Embryonic facial prominence (tissue), 1 donor: ENCODE data around the gene PLAC9.
"Not testable (repeated sequence)": the region's sequence is repeated elsewhere in the genome, so short reads cannot be mapped to it uniquely, and the experiment has no call there.

ENCODE experiments used
- DNase-seq: peaks from one replicate; pipeline ENCODE4 v3.0.0-alpha.2; 2016; ENCODE audit errors: extremely low spot score

PLAC9 gene

GRCh38 chr10:80139265-80139664 lies 6.7 kb downstream of the PLAC9 start:
- DNase-seq: no peak

- no peak for DNase-seq
Observed at GRCh38 chr10:80140251-80140650, 7.7 kb downstream of the PLAC9 start.

- DNase-seq: no peak
Observed at GRCh38 chr10:80141696-80142460, 9.3 kb downstream of the PLAC9 start.

- no peak for DNase-seq
Observed at GRCh38 chr10:80144067-80144695, 11.7 kb downstream of the PLAC9 start.

GRCh38 chr10:80144696-80145131 lies 12.2 kb downstream of the PLAC9 start:
- no peak for DNase-seq

- not testable (repeated sequence) for DNase-seq
Observed at GRCh38 chr10:80145406-80146308, 13.1 kb downstream of the PLAC9 start.

GRCh38 chr10:80146918-80147317 lies 14.4 kb downstream of the PLAC9 start:
- no peak for DNase-seq

GRCh38 chr10:80148166-80148805 lies 15.8 kb downstream of the PLAC9 start:
- DNase-seq: no peak

- DNase-seq: no peak
Observed at GRCh38 chr10:80149123-80149522, 16.6 kb downstream of the PLAC9 start.

GRCh38 chr10:80150172-80150571 lies 17.6 kb downstream of the PLAC9 start:
- DNase-seq: no peak

- no peak for DNase-seq
Observed at GRCh38 chr10:80152820-80153219, 20.3 kb downstream of the PLAC9 start.

- DNase-seq: no peak
Observed at GRCh38 chr10:80153460-80153859, 20.9 kb downstream of the PLAC9 start.

GRCh38 chr10:80154626-80154977 lies 22.1 kb downstream of the PLAC9 start:
- DNase-seq: no peak

GRCh38 chr10:80154978-80155695 lies 22.6 kb downstream of the PLAC9 start:
- DNase-seq: peak; percentile 49

- no peak for DNase-seq
Observed at GRCh38 chr10:80155696-80156215, 23.2 kb downstream of the PLAC9 start.

GRCh38 chr10:80156216-80156615 lies 23.7 kb downstream of the PLAC9 start:
- no peak for DNase-seq

- DNase-seq: no peak
Observed at GRCh38 chr10:80157561-80157960, 25.0 kb downstream of the PLAC9 start.

GRCh38 chr10:80158126-80158525 lies 25.6 kb downstream of the PLAC9 start:
- no peak for DNase-seq

GRCh38 chr10:80158598-80159127 lies 26.1 kb downstream of the PLAC9 start:
- DNase-seq: peak; percentile 71

GRCh38 chr10:80159166-80159873 lies 26.8 kb downstream of the PLAC9 start:
- no peak for DNase-seq
